HEK293T (cell line): ENCODE results near the gene AP3S2.
"Not testable (repeated sequence)": the region's sequence is repeated elsewhere in the genome, so short reads cannot be mapped to it uniquely, and the experiment has no call there.

Experiments
- CTCF ChIA-PET: fragments of 350-600 bp; formaldehyde crosslinking; extraction: SDS; loops from one replicate; lab custom pipeline; 2021; ENCODE audit warnings: antibody characterized with exemption, inconsistent platforms; lab: Yijun Ruan, JAX
- POLR2A ChIA-PET: fragments of 350-600 bp; formaldehyde crosslinking; extraction: SDS; loops from one replicate; lab custom pipeline; 2020; ENCODE audit warnings: antibody characterized with exemption, inconsistent platforms; lab: Yijun Ruan, JAX
- DNase-seq: peaks from one replicate; pipeline ENCODE4 v3.0.0; 2012; ENCODE audit warnings: mixed read lengths; ENCODE audit errors: extremely low spot score
- ARNT ChIP-seq: fragments of 450-650 bp; IDR thresholded peaks from 2 replicates; pipeline ENCODE4 v1.6.1; 2017; ENCODE audit warnings: mild to moderate bottlenecking
- BHLHE40 ChIP-seq: fragments of 450-650 bp; IDR thresholded peaks from 2 replicates; pipeline ENCODE4 v1.6.1; 2016; ENCODE audit warnings: mild to moderate bottlenecking, moderate library complexity, borderline replicate concordance
- CTBP1 ChIP-seq: fragments of 450-650 bp; IDR thresholded peaks from 2 replicates; pipeline ENCODE4 v1.6.1; 2016; ENCODE audit warnings: borderline replicate concordance
- ELF4 ChIP-seq: fragments of 450-650 bp; IDR thresholded peaks from 2 replicates; pipeline ENCODE4 v1.6.1; 2017; ENCODE audit warnings: antibody characterized with exemption
- FOXA1 ChIP-seq: fragments of 450-650 bp; IDR thresholded peaks from 2 replicates; pipeline ENCODE4 v1.6.1; 2016; ENCODE audit warnings: mild to moderate bottlenecking
- FOXK2 ChIP-seq: fragments of 450-650 bp; IDR thresholded peaks from 2 replicates; pipeline ENCODE4 v1.6.1; 2016; ENCODE audit warnings: mild to moderate bottlenecking
- FOXM1 ChIP-seq: fragments of 450-650 bp; IDR thresholded peaks from 2 replicates; pipeline ENCODE4 v1.6.1; 2017; ENCODE audit warnings: mild to moderate bottlenecking, borderline replicate concordance
- HDGF ChIP-seq: fragments of 450-650 bp; IDR thresholded peaks from 2 replicates; pipeline ENCODE4 v1.6.1; 2017; ENCODE audit warnings: antibody characterized with exemption, borderline replicate concordance
- L3MBTL2 ChIP-seq: fragments of 450-650 bp; conservative IDR thresholded peaks from 2 replicates; pipeline ENCODE4 v1.6.1; 2016; ENCODE audit warnings: mild to moderate bottlenecking
- LEF1 ChIP-seq: fragments of 450-650 bp; IDR thresholded peaks from 2 replicates; pipeline ENCODE4 v1.6.1; 2017; ENCODE audit warnings: mild to moderate bottlenecking, borderline replicate concordance
- NFRKB ChIP-seq: fragments of 450-650 bp; IDR thresholded peaks from 2 replicates; pipeline ENCODE4 v1.6.1; 2016; ENCODE audit warnings: mild to moderate bottlenecking, moderate library complexity
- PKNOX1 ChIP-seq: fragments of 450-650 bp; IDR thresholded peaks from 2 replicates; pipeline ENCODE4 v1.6.1; 2016
- SP1 ChIP-seq: fragments of 450-650 bp; IDR thresholded peaks from 2 replicates; pipeline ENCODE4 v1.6.1; 2017
- SUZ12 ChIP-seq: fragments of 450-650 bp; IDR thresholded peaks from 2 replicates; pipeline ENCODE4 v1.6.1; 2016; ENCODE audit warnings: mild to moderate bottlenecking
- TARDBP ChIP-seq: fragments of 450-650 bp; IDR thresholded peaks from 2 replicates; pipeline ENCODE4 v1.6.1; 2016
- ZNF384 ChIP-seq: fragments of 450-650 bp; IDR thresholded peaks from 2 replicates; pipeline ENCODE4 v1.6.1; 2016

Gene AP3S2

GRCh38 chr15:89874926-89875564 lies 18.7 kb downstream of the AP3S2 start:
- ChIA-PET CTCF (interaction anchor here (0.7 to 2.1 kb wide), 40 partner anchors 8 to 229 kb away, joined by 3 to 66 read pairs (median 4); partner anchors contain the start of gene MESP2), POLR2A (interaction anchor here (0.7 to 2.2 kb wide), 6 partner anchors 11 to 228 kb away, joined by 3 to 14 read pairs (median 4); partner anchors contain the start of genes AP3S2, ARPIN and MESP1)
- no peak for TF ChIP-seq BHLHE40
- no peak for TF ChIP-seq TARDBP
- TF ChIP-seq SUZ12, result no peak
- TF ChIP-seq FOXA1, result no peak
- no peak for TF ChIP-seq ARNT
- no peak for TF ChIP-seq SP1
- no peak for TF ChIP-seq LEF1
- DNase-seq, result peak; percentile 91

GRCh38 chr15:89870688-89871288 lies 23.0 kb downstream of the AP3S2 start:
- CTCF ChIA-PET, result no interaction called here
- POLR2A ChIA-PET, result no interaction called here
- TF ChIP-seq L3MBTL2 (no peak), ZNF384 (no peak), SP1 (no peak), LEF1 (no peak), TARDBP (no peak), ARNT (no peak), HDGF (no peak), PKNOX1 (no peak), BHLHE40 (no peak), FOXA1 (no peak), NFRKB (no peak), CTBP1 (no peak), ELF4 (no peak), FOXM1 (no peak), SUZ12 (no peak), FOXK2 (no peak)
- no peak for DNase-seq

GRCh38 chr15:89870006-89870405 lies 23.8 kb downstream of the AP3S2 start:
- CTCF ChIA-PET, result no interaction called here
- no peak for TF ChIP-seq LEF1
- TF ChIP-seq ELF4, result no peak
- no peak for TF ChIP-seq CTBP1
- TF ChIP-seq L3MBTL2, result no peak
- TF ChIP-seq FOXK2, result no peak
- no peak for TF ChIP-seq ARNT
- no peak for TF ChIP-seq ZNF384
- TF ChIP-seq PKNOX1, result no peak
- TF ChIP-seq BHLHE40, result no peak
- TF ChIP-seq TARDBP, result no peak
- no peak for TF ChIP-seq SUZ12
- no peak for TF ChIP-seq SP1
- no peak for TF ChIP-seq FOXM1
- no peak for TF ChIP-seq FOXA1
- TF ChIP-seq HDGF, result no peak
- no peak for TF ChIP-seq NFRKB
- DNase-seq, result no peak
- POLR2A ChIA-PET, result no interaction called here

- CTCF ChIA-PET, POLR2A ChIA-PET, DNase-seq: not testable (repeated sequence)
These were observed 24.3 kb downstream of the AP3S2 start for GRCh38 chr15:89869490-89869889.

- DNase-seq, result no peak
- CTCF ChIA-PET, result interaction anchor here (0.8 to 2.0 kb wide), 3 partner anchors 10 to 104 kb away, joined by 4 to 10 read pairs (median 4); no protein-coding TSS in a partner anchor
- POLR2A ChIA-PET, result no interaction called here
These were observed 28.6 kb downstream of the AP3S2 start for GRCh38 chr15:89864958-89865739.

More at GRCh38 chr15:89864958-89865739, 28.6 kb downstream of the AP3S2 start:
- no peak for TF ChIP-seq LEF1
- TF ChIP-seq SUZ12, result no peak
- TF ChIP-seq ELF4, result no peak
- no peak for TF ChIP-seq FOXM1
- no peak for TF ChIP-seq FOXA1
- no peak for TF ChIP-seq ARNT
- TF ChIP-seq FOXK2, result no peak
- no peak for TF ChIP-seq ZNF384
- TF ChIP-seq PKNOX1, result no peak
- no peak for TF ChIP-seq NFRKB
- no peak for TF ChIP-seq CTBP1
- no peak for TF ChIP-seq TARDBP
- TF ChIP-seq L3MBTL2, result no peak
